Endodermal cell (in vitro differentiated cells): Measurements from ENCODE around the gene TLCD3B. TPM values are rescaled to one million over a fixed set of nuclear protein-coding genes. Genes with fewer than 3 reads are reported as not detected.

ENCODE experiments used
- DNase-seq: peaks from one replicate; pipeline ENCODE4 v3.0.0-alpha.2; 2017
- H3K27ac ChIP-seq: 2 replicates; pipeline ENCODE4 v1.5.1; 2013; ENCODE audit warnings: mild to moderate bottlenecking, low read depth, low read length, moderate library complexity
- H3K27me3 ChIP-seq: 2 replicates; pipeline ENCODE4 v1.6.1; 2013; ENCODE audit warnings: mild to moderate bottlenecking, low read length, moderate library complexity; ENCODE audit not compliant: insufficient read depth, control insufficient read depth, poor library complexity, severe bottlenecking
- H3K36me3 ChIP-seq: 2 replicates; pipeline ENCODE4 v1.7.0; 2013; ENCODE audit warnings: mild to moderate bottlenecking, low read length, moderate library complexity; ENCODE audit not compliant: control insufficient read depth, insufficient read depth
- H3K4me1 ChIP-seq: one replicate; pipeline ENCODE4 v1.7.0; 2013; ENCODE audit warnings: low read length; ENCODE audit not compliant: control insufficient read depth, insufficient read depth
- H3K4me3 ChIP-seq: 2 replicates; pipeline ENCODE4 v1.5.1; 2013; ENCODE audit warnings: mild to moderate bottlenecking, low read length, moderate library complexity
- H3K9ac ChIP-seq: 2 replicates; pipeline ENCODE4 v1.6.1; 2013; ENCODE audit warnings: mild to moderate bottlenecking, low read length, moderate library complexity; ENCODE audit not compliant: poor library complexity, severe bottlenecking; ENCODE audit errors: extremely low read depth
- H3K9me3 ChIP-seq: 2 replicates; pipeline ENCODE4 v1.6.1; 2013; ENCODE audit warnings: mild to moderate bottlenecking, low read length, moderate library complexity; ENCODE audit not compliant: control insufficient read depth
- H3K27ac Mint-ChIP-seq: 2 replicates; pipeline ENCODE4 v1.8.0; 2020; ENCODE audit warnings: mixed read lengths
- H3K27me3 Mint-ChIP-seq: 2 replicates; pipeline ENCODE4 v1.8.0; 2021; ENCODE audit warnings: mild to moderate bottlenecking, mixed read lengths; ENCODE audit not compliant: insufficient read depth
- H3K36me3 Mint-ChIP-seq: 2 replicates; pipeline ENCODE4 v1.8.0; 2020; ENCODE audit warnings: low read depth, mixed read lengths
- H3K4me1 Mint-ChIP-seq: 2 replicates; pipeline ENCODE4 v1.8.0; 2020; ENCODE audit warnings: mixed read lengths
- H3K4me3 Mint-ChIP-seq: 2 replicates; pipeline ENCODE4 v1.8.0; 2020; ENCODE audit warnings: mild to moderate bottlenecking, moderate library complexity, mixed read lengths
- H3K9me3 Mint-ChIP-seq: 2 replicates; pipeline ENCODE4 v1.8.0; 2020; ENCODE audit warnings: mild to moderate bottlenecking, mixed read lengths
- WGBS, 2 experiments: methylation state at CpG; one replicate each; pipeline versions ENCODE4 v1.1.5 to v1.1.7; 2013; ENCODE audit warnings: missing lambda C conversion rate in 2 of 2, mixed read lengths in 1 of 2; ENCODE audit not compliant: insufficient coverage in 1 of 2, insufficient read length in 1 of 2; 5-methylcytosine and 5-hydroxymethylcytosine counted together
- total RNA-seq, 2 donors: library from RNA; stranded (reverse); fragmentation: NEBNext Ultra II Directional in 1 of 2; extraction: Animal tissue kit (Norgen Biotek cat#: 25700) in 1 of 2; gene quantifications; 2 replicates in 1 of 2; 3 replicates in 1 of 2; pipeline ENCODE4 v1.2.1, GENCODE V29; 2021
- TF ChIP-seq, protein P1 (sequence below): fragments of 200-600 bp; sonication (generic); conservative IDR thresholded peaks from 2 replicates; pipeline ENCODE4 v1.5.0; 2021; ENCODE audit warnings: antibody characterized with exemption, mild to moderate bottlenecking

Gene TLCD3B
- total RNA-seq, 2 donors from 2014 or later, result 3.3 to 3.5 TPM

DNA sequence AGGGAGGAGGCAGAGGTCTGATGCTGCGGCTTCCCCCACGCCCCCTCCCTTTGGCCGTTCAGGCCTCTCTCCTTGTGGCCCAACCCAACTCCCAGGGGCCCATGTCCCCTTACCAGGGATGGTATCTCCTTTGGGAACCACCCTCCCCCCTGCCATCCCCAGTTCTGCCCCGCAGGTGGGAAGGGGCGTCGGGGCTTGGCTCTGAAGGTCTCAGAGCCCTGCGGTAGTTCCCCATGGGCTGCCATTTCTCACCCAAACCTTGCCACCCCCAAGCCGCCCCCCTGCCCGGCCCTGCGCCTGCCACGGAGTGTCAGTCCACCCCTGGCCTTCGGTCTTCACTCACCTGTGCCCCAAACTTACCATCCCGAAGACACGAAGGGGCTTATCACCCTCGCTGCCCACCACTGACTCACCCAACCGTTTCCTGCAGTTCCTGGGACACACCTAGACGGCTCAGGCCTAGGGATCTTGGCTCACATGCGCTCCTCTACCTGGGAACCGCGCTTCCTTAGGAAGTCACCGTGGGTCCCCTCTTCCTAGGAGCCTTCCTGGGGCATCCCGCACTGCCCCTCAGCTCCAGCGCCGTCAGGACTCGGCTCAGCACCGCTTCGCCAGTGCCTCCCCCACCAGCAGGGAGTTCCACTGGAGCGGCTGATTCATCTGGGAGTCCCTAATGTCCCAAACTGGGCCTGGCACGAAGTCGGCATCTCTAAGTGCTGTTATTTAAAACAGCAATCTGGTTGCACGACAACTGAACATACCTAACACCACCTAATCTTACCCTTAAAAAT, 19.2 kb downstream of the TLCD3B start:
- peaks cover 22% of the 10 kb centered on the region for H3K27me3 ChIP-seq
- H3K9me3 ChIP-seq, result no peaks in the 10 kb centered on the region
- peaks cover 7% of the 10 kb centered on the region for H3K4me1 Mint-ChIP-seq
- no peak overlapping the region for H3K27ac Mint-ChIP-seq
- H3K27ac ChIP-seq, result no peak overlapping the region
- 29 to 35% methylated on average over 16 to 31 of the region's 31 CpGs for WGBS, 2 experiments
- no peaks in the 10 kb centered on the region for H3K36me3 Mint-ChIP-seq
- no peak overlapping the region for H3K4me3 ChIP-seq
- H3K36me3 ChIP-seq, result no peaks in the 10 kb centered on the region
- no peaks in the 10 kb centered on the region for H3K4me1 ChIP-seq
- TF ChIP-seq, protein P1, sequence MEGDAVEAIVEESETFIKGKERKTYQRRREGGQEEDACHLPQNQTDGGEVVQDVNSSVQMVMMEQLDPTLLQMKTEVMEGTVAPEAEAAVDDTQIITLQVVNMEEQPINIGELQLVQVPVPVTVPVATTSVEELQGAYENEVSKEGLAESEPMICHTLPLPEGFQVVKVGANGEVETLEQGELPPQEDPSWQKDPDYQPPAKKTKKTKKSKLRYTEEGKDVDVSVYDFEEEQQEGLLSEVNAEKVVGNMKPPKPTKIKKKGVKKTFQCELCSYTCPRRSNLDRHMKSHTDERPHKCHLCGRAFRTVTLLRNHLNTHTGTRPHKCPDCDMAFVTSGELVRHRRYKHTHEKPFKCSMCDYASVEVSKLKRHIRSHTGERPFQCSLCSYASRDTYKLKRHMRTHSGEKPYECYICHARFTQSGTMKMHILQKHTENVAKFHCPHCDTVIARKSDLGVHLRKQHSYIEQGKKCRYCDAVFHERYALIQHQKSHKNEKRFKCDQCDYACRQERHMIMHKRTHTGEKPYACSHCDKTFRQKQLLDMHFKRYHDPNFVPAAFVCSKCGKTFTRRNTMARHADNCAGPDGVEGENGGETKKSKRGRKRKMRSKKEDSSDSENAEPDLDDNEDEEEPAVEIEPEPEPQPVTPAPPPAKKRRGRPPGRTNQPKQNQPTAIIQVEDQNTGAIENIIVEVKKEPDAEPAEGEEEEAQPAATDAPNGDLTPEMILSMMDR, result no peak
- no peak overlapping the region for H3K9ac ChIP-seq
- H3K27me3 Mint-ChIP-seq, result peaks cover 46% of the 10 kb centered on the region
- peak; percentile 70 for DNase-seq
- H3K9me3 Mint-ChIP-seq, result no peaks in the 10 kb centered on the region
- peak overlapping the region; percentile 62 for H3K4me3 Mint-ChIP-seq

DNA sequence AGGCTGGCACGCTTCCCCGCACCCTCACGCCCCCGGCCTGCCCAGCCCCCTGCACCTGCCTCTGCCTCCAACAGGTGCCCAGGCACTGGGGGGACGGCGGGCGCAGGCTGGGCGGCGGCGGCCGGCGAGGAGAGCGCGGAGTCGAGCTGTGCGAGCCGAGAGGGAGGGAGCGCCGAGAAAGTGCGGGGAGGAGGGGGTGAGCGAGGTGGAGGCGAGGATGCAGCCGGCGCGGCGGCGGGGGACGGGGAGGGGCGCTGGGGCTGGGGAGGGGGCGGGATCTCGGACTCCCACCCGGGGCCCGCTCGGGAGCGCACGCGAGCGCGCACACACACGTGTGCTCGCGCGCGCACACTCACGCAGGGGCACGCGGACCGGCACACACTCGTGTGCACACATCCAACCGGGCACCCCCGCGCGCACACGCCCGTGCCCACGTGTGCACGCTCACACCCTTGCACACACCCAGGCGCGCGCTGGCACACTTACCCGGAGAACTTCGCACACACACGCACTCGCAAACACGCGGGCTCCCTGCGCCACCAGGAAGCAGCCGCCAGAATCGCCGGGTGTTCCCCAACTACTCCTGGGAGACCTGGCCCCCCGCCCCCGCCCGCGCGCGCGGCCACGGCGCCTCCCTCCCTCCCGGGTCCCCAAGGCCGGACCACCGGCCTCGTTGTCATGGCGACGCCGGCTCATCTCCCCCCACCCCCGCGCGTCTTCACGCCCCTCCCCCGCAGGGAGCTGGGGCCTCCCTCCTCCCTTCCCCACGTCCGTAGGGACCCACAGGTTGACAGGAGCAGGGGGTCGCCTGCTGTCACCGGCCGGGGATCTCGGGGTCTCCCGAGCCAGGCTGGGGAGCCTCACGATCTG, 20.0 kb downstream of the TLCD3B start, which contains the start of gene DOC2A:
DOC2A (minus strand) TSS at position 184 of the 870 bp plus-strand sequence. CDS start 805 bp downstream, outside the sequence.
- H3K27ac ChIP-seq, result no peak within 1 kb of the TSS
- H3K9ac ChIP-seq, result no peak within 1 kb of the TSS
- Mint-ChIP-seq H3K4me3 (peak within 1 kb of the TSS; percentile 62), H3K27me3 (peaks cover 46% of the 10 kb centered on the region), H3K9me3 (no peaks in the 10 kb centered on the region), H3K27ac (no peak within 1 kb of the TSS), H3K4me1 (peaks cover 7% of the 10 kb centered on the region), H3K36me3 (no peaks in the 10 kb centered on the region)
- no peaks in the 10 kb centered on the region for H3K4me1 ChIP-seq
- TF ChIP-seq, protein P1, result no peak
- H3K4me3 ChIP-seq, result peak within 1 kb of the TSS; percentile 62
- WGBS, 2 experiments, result 1 to 2% methylated on average over 25 to 83 of the region's 99 CpGs
- H3K9me3 ChIP-seq, result no peaks in the 10 kb centered on the region
- H3K36me3 ChIP-seq, result no peaks in the 10 kb centered on the region
- peak; percentile 85 for DNase-seq
- H3K27me3 ChIP-seq, result peaks cover 22% of the 10 kb centered on the region

DNA sequence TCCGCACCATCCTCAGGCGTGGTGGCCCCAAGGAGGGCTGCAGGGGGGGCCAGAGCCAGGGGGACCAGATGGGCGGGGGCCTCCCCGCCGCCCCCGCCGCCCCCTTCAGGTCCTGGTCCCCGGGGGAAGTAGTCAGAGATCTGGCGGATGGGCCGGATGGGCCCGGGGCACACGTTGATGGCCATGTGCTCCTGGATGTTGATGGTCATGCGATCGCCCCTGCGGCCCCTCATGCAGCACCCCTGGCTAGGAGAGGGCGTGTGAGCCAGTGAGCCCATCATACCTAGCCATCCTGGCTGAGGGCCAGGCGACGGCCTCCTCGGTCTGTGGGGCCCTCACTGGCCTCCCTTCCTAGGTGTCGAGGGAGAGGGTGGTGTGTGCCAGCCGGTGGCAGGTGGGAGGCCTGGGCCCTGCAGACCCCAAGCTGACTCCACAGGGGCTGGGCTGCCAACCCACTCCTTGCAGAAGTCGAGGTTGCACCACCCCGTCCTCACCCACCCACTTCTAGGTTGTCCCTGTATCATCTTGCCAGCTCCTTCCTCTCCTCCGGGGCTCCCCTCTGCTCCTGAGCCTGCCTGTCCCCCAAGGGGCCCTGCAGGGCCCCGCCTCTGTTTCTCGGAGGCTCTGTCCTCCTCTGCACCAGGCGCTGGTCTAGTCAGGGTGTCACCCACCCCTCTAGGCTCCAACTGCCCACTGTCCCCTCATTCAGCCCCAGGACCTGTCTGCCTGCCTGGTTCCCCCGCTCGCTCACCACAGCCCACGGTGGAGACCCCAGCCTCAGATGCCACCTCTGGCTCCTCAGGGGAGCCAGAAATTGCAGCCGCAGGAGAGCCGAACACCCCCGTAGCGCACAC, 20.9 kb downstream of the TLCD3B start:
- Histone ChIP-seq H3K4me1 (no peaks in the 10 kb centered on the region), H3K4me3 (peak overlapping the region; percentile 62), H3K36me3 (no peaks in the 10 kb centered on the region), H3K9me3 (no peaks in the 10 kb centered on the region), H3K27me3 (peaks cover 22% of the 10 kb centered on the region), H3K9ac (no peak overlapping the region), H3K27ac (no peak overlapping the region)
- WGBS, 2 experiments, result 50 to 60% methylated on average over 4 to 32 of the region's 34 CpGs
- H3K27ac Mint-ChIP-seq, result no peak overlapping the region
- peaks cover 7% of the 10 kb centered on the region for H3K4me1 Mint-ChIP-seq
- H3K36me3 Mint-ChIP-seq, result no peaks in the 10 kb centered on the region
- peaks cover 46% of the 10 kb centered on the region for H3K27me3 Mint-ChIP-seq
- no peak for DNase-seq
- peak overlapping the region; percentile 62 for H3K4me3 Mint-ChIP-seq
- TF ChIP-seq, protein P1, result no peak
- H3K9me3 Mint-ChIP-seq, result no peaks in the 10 kb centered on the region
